Medulla oblongata (tissue), 1 donor: Measurements from ENCODE around the gene FFAR1.
A peak's percentile ranks its signal among the peaks of the same experiment; 100 is the strongest.

Experiments
- DNase-seq: peaks from one replicate; pipeline ENCODE4 v3.0.0-alpha.2; 2015; ENCODE audit errors: extremely low spot score

FFAR1 gene, protein sequence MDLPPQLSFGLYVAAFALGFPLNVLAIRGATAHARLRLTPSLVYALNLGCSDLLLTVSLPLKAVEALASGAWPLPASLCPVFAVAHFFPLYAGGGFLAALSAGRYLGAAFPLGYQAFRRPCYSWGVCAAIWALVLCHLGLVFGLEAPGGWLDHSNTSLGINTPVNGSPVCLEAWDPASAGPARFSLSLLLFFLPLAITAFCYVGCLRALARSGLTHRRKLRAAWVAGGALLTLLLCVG (N-terminal part only)

DNA sequence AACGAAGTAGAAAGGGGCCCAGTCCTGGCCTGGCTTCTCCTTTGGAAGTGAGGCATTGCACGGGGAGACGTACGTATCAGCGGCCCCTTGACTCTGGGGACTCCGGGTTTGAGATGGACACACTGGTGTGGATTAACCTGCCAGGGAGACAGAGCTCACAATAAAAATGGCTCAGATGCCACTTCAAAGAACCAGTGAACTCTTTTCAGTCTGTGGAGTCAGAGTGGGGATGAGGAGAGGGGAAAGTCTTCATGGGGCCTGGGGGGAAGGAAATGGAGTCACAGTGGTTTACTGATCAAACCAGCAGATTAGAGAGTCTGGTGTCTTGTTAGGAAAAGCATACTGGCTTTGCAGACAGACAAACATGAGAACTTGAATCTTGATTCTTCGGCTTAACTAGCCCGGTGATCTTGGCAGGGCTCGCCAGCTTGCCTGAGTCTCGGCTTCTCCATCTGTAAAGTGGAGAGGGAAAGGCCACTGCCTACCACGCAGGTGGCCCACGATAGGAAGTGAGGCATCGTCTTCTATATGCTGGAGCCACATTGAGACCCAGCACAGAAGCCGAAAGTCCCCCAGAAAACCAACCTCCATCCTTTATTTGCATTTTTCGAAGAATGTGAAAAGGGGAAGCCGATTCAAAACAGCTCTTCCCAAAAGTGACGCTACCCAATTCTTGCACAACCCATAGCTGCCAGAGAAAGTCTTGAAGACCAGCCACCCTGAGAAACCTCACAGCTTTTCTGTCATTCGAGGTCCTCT, at the start of gene FFAR1:
FFAR1 (plus strand) TSS at position 732 of the 759 bp plus-strand sequence. CDS start 3,650 bp downstream, outside the sequence.
- DNase-seq: peak; percentile 78

DNA sequence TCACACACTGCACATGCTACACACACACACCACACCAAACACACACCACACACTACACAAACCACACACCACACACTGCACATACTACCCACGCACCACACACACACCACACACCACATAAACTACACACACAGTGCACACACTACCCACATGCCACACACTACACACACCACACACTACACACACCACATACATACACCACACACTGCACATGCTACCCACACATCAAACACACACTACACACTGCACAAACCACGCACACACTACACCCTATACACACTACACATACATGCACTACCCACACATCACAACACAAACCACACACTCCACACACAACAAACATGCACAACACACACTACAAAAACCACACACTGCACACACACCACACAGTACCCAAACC, 49.8 kb upstream of the FFAR1 start:
- DNase-seq: no peak

GRCh38 chr19:35298561-35298972, 49.1 kb upstream of the FFAR1 start:
- no peak for DNase-seq

GRCh38 chr19:35299523-35300338, 48.0 kb upstream of the FFAR1 start:
- no peak for DNase-seq

- no peak for DNase-seq
These were observed 47.4 kb upstream of the FFAR1 start for GRCh38 chr19:35300339-35300649.

- DNase-seq: no peak
These were observed 45.7 kb upstream of the FFAR1 start for GRCh38 chr19:35301961-35302360.

GRCh38 chr19:35302446-35302845, 45.3 kb upstream of the FFAR1 start:
- DNase-seq: no peak

GRCh38 chr19:35303357-35303915, 44.3 kb upstream of the FFAR1 start:
- no peak for DNase-seq

- no peak for DNase-seq
These were observed 43.7 kb upstream of the FFAR1 start for GRCh38 chr19:35304036-35304435.

DNA sequence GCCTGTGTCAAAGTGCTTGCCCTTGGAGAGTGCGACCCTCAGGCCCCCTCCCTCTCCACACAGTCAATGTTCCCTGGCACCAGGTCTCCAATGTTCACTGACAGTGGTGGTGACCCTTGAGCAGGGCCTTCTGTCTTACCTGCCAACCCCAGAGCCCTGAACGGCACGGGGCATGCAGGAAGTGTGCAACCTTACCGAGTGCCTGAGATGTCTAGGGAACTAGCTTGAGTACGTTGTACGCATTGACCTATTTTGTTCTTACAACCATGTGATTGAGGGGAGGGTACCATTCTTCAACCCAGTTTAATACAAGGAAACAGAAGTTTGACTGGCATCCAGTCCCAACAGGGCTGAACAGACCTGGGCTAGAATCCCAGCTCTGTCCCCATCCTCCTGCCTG, 42.5 kb upstream of the FFAR1 start:
- no peak for DNase-seq

- DNase-seq: no peak
These were observed 41.0 kb upstream of the FFAR1 start for GRCh38 chr19:35306473-35307246.

DNA sequence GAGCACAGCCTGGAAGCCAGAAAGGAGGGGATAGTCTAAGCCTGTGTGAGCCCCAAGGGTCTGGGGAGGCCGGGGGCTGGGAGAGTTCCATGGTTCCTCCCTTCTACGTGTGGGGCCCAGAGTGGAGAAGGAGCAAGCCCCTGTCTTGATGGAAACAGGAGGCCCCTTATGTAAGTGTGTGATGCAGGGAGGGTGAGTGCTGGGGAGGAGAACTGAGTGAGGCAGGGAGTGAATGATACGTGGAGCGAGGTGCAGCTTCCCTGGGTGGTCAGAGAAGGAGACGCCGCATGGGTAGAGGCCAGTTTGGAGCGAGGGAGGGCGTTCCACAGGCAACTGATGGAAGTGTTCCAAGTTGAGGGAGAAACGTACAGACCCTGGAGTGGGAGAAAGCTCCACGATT, 39.8 kb upstream of the FFAR1 start:
- no peak for DNase-seq

DNA sequence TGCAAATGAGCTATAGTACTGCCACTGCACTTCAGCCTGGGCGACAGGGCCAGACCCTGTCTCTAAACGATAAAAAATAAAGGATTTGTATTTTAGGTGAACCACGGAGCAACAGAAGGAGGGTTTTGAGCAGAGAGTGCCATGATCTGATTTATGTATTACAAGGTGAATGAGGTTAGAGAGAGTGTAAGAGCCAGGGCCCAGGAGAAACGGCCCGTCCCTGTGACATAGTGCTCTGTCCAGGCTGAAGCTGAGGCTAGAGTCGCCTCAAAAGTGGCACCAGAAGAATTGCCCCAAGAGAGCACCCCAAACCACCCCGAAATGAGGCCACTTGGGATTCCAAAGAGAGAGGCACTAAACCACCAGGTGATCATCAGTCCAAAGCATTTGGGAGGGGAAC, 38.8 kb upstream of the FFAR1 start:
- no peak for DNase-seq

DNA sequence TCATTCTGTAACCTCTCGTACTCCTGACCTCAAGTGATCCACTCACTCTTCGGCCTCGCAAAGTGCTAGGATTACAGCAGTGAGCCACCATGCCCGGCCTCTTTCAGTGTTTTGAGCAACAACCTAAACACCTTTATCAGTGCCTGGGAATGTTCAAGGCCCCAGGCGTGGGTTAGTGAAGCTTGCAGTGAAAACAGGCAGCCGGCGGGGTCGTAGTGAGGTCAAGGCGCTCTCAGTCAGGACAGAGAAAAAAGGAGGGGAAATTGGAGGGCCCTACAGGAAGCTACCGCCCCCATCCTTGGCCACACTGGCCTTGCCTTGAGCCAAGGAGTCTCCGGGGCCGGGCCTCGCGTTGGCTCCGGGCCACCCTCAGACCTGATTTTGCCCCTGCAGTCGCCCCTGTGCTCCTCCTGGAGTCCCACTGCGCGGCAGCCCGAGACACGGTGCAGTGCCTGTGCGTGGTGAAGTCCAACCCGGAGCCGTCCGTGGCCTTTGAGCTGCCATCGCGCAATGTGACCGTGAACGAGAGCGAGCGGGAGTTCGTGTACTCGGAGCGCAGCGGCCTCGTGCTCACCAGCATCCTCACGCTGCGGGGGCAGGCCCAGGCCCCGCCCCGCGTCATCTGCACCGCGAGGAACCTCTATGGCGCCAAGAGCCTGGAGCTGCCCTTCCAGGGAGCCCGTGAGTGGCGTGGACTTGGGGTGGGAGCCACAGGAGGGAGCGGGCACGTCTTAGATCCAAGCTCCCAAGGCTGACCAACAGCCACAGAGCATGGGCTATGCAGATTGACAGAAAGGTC, 38.0 kb upstream of the FFAR1 start:
- DNase-seq: no peak

DNA sequence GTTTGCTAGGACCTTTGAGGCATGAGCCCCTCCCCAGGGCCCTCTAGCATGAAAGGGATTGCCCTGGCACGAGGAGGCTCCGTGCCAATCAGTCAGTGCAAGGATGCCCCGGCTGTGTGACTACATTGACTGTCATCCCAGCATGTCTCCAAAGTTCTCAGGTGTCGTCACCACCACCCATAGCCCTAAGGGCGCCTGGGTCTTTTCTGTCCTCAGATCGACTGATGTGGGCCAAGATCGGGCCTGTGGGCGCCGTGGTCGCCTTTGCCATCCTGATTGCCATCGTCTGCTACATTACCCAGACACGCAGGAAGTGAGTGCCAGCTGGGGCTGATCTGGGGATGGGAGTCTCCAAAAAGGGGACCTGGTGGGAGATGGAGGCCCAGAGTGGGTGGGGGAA, 37.4 kb upstream of the FFAR1 start:
- no peak for DNase-seq

- no peak for DNase-seq
These were observed 36.8 kb upstream of the FFAR1 start for GRCh38 chr19:35310811-35311465.

- DNase-seq: no peak
These were observed 35.6 kb upstream of the FFAR1 start for GRCh38 chr19:35311901-35312665.

DNA sequence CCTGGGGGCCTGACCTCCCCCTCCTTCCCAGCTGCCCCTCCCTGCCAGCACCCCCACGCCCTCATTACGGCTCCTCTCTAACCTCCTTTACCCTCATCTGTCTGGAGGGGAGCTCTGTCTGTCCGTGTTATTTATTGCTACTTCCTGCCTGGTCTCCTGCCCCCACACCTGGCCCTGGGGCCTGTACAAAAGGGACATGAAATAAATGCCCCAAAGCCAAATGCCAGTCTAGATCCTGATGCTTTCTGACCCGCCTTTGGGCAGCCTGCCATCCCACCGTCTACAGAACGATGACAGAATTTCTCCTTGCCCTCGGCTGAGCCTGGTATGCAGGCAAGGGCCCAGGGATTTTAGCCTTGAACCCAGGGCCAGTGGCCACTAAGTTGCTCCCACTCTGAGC, 34.1 kb upstream of the FFAR1 start:
- DNase-seq: no peak

- no peak for DNase-seq
These were observed 33.7 kb upstream of the FFAR1 start for GRCh38 chr19:35314031-35314430.
